DND-41 (cell line): Measurements from ENCODE around the gene AHRR.

Experiments used
- ATAC-seq: fragments of 200-7000 bp; cut with Tn5 transposase; 3 replicates; pipeline ENCODE4 v1.9.1; 2021; ENCODE audit warnings: low read depth; ENCODE audit not compliant: insufficient read depth
- DNase-seq: peaks from one replicate; pipeline ENCODE4 v3.0.0-alpha.2; 2020
- H2AFZ ChIP-seq: 2 replicates; pipeline ENCODE4 v1.6.0; 2012; ENCODE audit warnings: low read depth, low read length
- H3K27ac ChIP-seq: 2 replicates; pipeline ENCODE4 v1.5.1; 2012; ENCODE audit warnings: low read length, inconsistent platforms
- H3K27me3 ChIP-seq: fragments of 200-600 bp; sonication (generic); 2 replicates; pipeline ENCODE4 v1.6.0; 2012; ENCODE audit warnings: low read length, mild to moderate bottlenecking, inconsistent platforms; ENCODE audit not compliant: insufficient read depth, poor library complexity
- H3K36me3 ChIP-seq: 2 replicates; pipeline ENCODE4 v1.5.1; 2012; ENCODE audit warnings: low read length, inconsistent platforms; ENCODE audit not compliant: insufficient read depth
- H3K4me1 ChIP-seq: 2 replicates; pipeline ENCODE4 v1.5.1; 2012; ENCODE audit warnings: mild to moderate bottlenecking, low read length; ENCODE audit not compliant: insufficient read depth
- H3K4me2 ChIP-seq: 2 replicates; pipeline ENCODE4 v1.6.0; 2012; ENCODE audit warnings: mild to moderate bottlenecking, moderate library complexity, low read length, inconsistent platforms; ENCODE audit not compliant: insufficient read depth
- H3K4me3 ChIP-seq, 2 experiments: fragments of 200-600 bp in 1 of 2; shearing (Covaris generic) in 1 of 2; 2 replicates each; pipeline ENCODE4 v1.5.1; 2012 to 2016; ENCODE audit warnings: inconsistent platforms in 2 of 2, low read length in 2 of 2, mild to moderate bottlenecking in 2 of 2, low read depth in 1 of 2, moderate library complexity in 1 of 2
- H3K79me2 ChIP-seq: 2 replicates; pipeline ENCODE4 v1.6.0; 2012; ENCODE audit warnings: low read length, inconsistent platforms; ENCODE audit not compliant: insufficient read depth
- H3K9ac ChIP-seq: 2 replicates; pipeline ENCODE4 v1.6.0; 2012; ENCODE audit warnings: low read depth, mild to moderate bottlenecking, inconsistent platforms, low read length, moderate library complexity
- H3K9me3 ChIP-seq: 2 replicates; pipeline ENCODE4 v1.5.1; 2012; ENCODE audit warnings: low read length, moderate library complexity, mild to moderate bottlenecking, inconsistent platforms; ENCODE audit not compliant: insufficient read depth, severe bottlenecking
- H4K20me1 ChIP-seq: 2 replicates; pipeline ENCODE4 v1.6.0; 2012; ENCODE audit warnings: low read length; ENCODE audit not compliant: insufficient read depth
- EZH2 ChIP-seq: IDR thresholded peaks from 3 replicates; pipeline ENCODE4 v1.6.1; 2012; ENCODE audit warnings: borderline replicate concordance, low read depth, mild to moderate bottlenecking, moderate library complexity, low read length, inconsistent platforms; ENCODE audit not compliant: severe bottlenecking
- TF ChIP-seq, protein P1 (sequence below): IDR thresholded peaks from 2 replicates; pipeline ENCODE4 v1.5.1; 2012; ENCODE audit warnings: borderline replicate concordance, low read length, moderate library complexity, mild to moderate bottlenecking; ENCODE audit not compliant: poor library complexity, severe bottlenecking; ENCODE audit errors: extremely low read depth

The AHRR gene

GRCh38 chr5:464446-464842, 142.9 kb downstream of the AHRR start:
- H3K9me3 ChIP-seq: no peaks in the 10 kb centered on the region
- peaks cover 7% of the 10 kb centered on the region for H4K20me1 ChIP-seq
- DNase-seq (no peak), ATAC-seq (no peak)
- H3K4me2 ChIP-seq: no peak overlapping the region
- no peak overlapping the region for H3K27ac ChIP-seq
- no peak overlapping the region for H3K9ac ChIP-seq
- no peak overlapping the region for H3K4me3 ChIP-seq
- no peak for TF ChIP-seq EZH2
- TF ChIP-seq, protein P1, sequence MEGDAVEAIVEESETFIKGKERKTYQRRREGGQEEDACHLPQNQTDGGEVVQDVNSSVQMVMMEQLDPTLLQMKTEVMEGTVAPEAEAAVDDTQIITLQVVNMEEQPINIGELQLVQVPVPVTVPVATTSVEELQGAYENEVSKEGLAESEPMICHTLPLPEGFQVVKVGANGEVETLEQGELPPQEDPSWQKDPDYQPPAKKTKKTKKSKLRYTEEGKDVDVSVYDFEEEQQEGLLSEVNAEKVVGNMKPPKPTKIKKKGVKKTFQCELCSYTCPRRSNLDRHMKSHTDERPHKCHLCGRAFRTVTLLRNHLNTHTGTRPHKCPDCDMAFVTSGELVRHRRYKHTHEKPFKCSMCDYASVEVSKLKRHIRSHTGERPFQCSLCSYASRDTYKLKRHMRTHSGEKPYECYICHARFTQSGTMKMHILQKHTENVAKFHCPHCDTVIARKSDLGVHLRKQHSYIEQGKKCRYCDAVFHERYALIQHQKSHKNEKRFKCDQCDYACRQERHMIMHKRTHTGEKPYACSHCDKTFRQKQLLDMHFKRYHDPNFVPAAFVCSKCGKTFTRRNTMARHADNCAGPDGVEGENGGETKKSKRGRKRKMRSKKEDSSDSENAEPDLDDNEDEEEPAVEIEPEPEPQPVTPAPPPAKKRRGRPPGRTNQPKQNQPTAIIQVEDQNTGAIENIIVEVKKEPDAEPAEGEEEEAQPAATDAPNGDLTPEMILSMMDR: no peak
- no peaks in the 10 kb centered on the region for H3K27me3 ChIP-seq
- no peaks in the 10 kb centered on the region for H3K4me1 ChIP-seq
- H3K36me3 ChIP-seq: peaks cover 65% of the 10 kb centered on the region
- no peaks in the 10 kb centered on the region for H3K79me2 ChIP-seq
- H2AFZ ChIP-seq: no peak overlapping the region

GRCh38 chr5:464843-465590, 143.5 kb downstream of the AHRR start:
- no peak overlapping the region for H3K4me3 ChIP-seq
- H3K9me3 ChIP-seq: no peaks in the 10 kb centered on the region
- no peak overlapping the region for H2AFZ ChIP-seq
- peaks cover 2% of the 10 kb centered on the region; the same call in 1 of the 2 replicates for H3K79me2 ChIP-seq
- TF ChIP-seq, protein P1: no peak
- TF ChIP-seq EZH2: no peak
- no peak overlapping the region for H3K4me2 ChIP-seq
- no peak for DNase-seq
- peaks cover 2% of the 10 kb centered on the region; the same call in 1 of the 2 replicates for H3K4me1 ChIP-seq
- H3K27ac ChIP-seq: no peak overlapping the region
- H4K20me1 ChIP-seq: peaks cover 6% of the 10 kb centered on the region
- peaks cover 62% of the 10 kb centered on the region for H3K36me3 ChIP-seq
- no peak overlapping the region for H3K9ac ChIP-seq
- H3K27me3 ChIP-seq: no peaks in the 10 kb centered on the region
- no peak for ATAC-seq

GRCh38 chr5:465591-466403, 144.3 kb downstream of the AHRR start:
- DNase-seq (no peak), ATAC-seq (no peak)
- Histone ChIP-seq H3K4me2 (no peak overlapping the region), H3K9me3 (no peaks in the 10 kb centered on the region), H3K27me3 (no peaks in the 10 kb centered on the region), H3K4me3 (no peak overlapping the region), H3K27ac (no peak overlapping the region), H4K20me1 (peaks cover under 1% of the 10 kb centered on the region), H3K36me3 (peaks cover 62% of the 10 kb centered on the region), H3K79me2 (peaks cover 9% of the 10 kb centered on the region; the same call in 1 of the 2 replicates), H2AFZ (no peak overlapping the region), H3K9ac (no peak overlapping the region), H3K4me1 (peaks cover 9% of the 10 kb centered on the region)
- TF ChIP-seq, protein P1: no peak
- no peak for TF ChIP-seq EZH2
